ENCODE measurements around the gene OSTC.

OSTC gene

GRCh38 chr4:108619372-108620100, 30.9 kb upstream of the OSTC start:
- no peak for DNase-seq (ENCODE audit: low spot score)
- no peak for TF ChIP-seq CTCF (IDR thresholded peaks at IDR 0.05; ENCODE audit: extremely low read depth, missing control alignments)

GRCh38 chr4:108620101-108620932, 30.1 kb upstream of the OSTC start, which contains the start of gene RPL34:
Gene RPL34 (plus strand): TSS chr4:108620576. CDS start chr4:108621960, 1,384 bp downstream.
- DNase-seq (ENCODE audit: low spot score) = peak; percentile 90
- TF ChIP-seq CTCF (IDR thresholded peaks at IDR 0.05; ENCODE audit: extremely low read depth, missing control alignments) = no peak

- no peak for DNase-seq (ENCODE audit: low spot score)
Observed at GRCh38 chr4:108620933-108621905, 29.2 kb upstream of the OSTC start.

GRCh38 chr4:108622022-108622421, 28.4 kb upstream of the OSTC start:
- no peak for DNase-seq (ENCODE audit: low spot score)
- TF ChIP-seq CTCF (IDR thresholded peaks at IDR 0.05; ENCODE audit: extremely low read depth, missing control alignments) = no peak

More at GRCh38 chr4:108620933-108621905, 29.2 kb upstream of the OSTC start:
- TF ChIP-seq CTCF (IDR thresholded peaks at IDR 0.05; ENCODE audit: extremely low read depth, missing control alignments) = no peak

- no peak for DNase-seq (ENCODE audit: low spot score)
- no peak for TF ChIP-seq CTCF (IDR thresholded peaks at IDR 0.05; ENCODE audit: extremely low read depth, missing control alignments)
Observed at GRCh38 chr4:108622828-108623227, 27.6 kb upstream of the OSTC start.

- no peak for TF ChIP-seq CTCF (IDR thresholded peaks at IDR 0.05; ENCODE audit: extremely low read depth, missing control alignments)
- DNase-seq (ENCODE audit: low spot score) = no peak
Observed at GRCh38 chr4:108624263-108625056, 25.9 kb upstream of the OSTC start.

Data from GM20000 (cell line).